GM20431 (cell line): ENCODE measurements around the gene DEDD2.
"Not testable (repeated sequence)": the region's sequence is repeated elsewhere in the genome, so short reads cannot be mapped to it uniquely, and the experiment has no call there.

ENCODE experiments used
- in situ Hi-C: fragments of 300-500 bp; cut with MseI, MboI; formaldehyde crosslinking; loops from one replicate; pipeline ENCODE4 v1.15.0; 2020; ENCODE audit warnings: low sequenced_read_pairs; ENCODE audit not compliant: unreplicated experiment

Gene DEDD2

DNA sequence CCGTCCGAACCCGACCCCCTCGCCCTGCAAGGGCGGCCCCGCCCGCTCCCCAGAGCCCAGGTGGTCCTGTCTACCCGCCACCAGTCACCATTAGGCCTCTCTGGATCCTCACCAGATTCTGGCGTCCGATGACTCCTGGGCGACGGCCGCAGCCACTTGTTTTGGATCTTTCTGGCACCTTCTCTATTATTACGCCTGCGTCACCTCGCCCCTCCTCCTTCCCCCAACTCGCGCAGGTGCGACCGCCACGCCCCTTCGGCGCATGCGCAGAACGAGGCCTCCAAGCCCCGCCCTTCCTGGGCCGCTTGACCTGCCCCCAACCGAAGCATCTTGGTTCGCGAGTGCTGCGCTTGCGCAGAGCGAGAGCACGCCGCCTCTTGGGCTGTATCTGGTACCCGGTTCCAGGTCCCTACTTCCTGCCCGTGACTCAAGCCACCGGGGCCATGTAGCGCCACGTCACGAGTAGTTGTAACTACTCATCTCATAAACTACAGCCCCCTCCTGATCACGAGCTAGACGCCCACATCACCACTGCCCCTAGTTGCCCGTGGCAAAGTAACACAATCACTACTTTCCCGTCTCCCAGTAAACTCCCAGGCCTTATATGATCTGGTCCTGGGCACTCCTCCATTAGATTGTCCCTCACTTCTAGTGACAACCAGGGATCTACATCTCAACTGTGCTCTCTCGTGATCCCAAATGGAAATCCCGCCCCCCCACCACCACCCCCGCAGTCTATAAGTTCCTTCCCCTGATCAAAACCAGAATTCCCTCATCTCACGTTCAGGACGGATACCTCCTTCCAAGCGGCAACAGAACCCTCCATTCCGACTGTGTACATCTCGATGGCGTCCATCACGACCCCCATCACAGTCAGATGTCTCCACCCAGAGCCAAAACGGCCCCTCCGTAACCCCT is at the start of gene DEDD2:
DEDD2 (minus strand) TSS at position 158 of the 918 bp plus-strand sequence. CDS start 670 bp downstream, outside the sequence.
- in situ Hi-C loops = no loop called here

DNA sequence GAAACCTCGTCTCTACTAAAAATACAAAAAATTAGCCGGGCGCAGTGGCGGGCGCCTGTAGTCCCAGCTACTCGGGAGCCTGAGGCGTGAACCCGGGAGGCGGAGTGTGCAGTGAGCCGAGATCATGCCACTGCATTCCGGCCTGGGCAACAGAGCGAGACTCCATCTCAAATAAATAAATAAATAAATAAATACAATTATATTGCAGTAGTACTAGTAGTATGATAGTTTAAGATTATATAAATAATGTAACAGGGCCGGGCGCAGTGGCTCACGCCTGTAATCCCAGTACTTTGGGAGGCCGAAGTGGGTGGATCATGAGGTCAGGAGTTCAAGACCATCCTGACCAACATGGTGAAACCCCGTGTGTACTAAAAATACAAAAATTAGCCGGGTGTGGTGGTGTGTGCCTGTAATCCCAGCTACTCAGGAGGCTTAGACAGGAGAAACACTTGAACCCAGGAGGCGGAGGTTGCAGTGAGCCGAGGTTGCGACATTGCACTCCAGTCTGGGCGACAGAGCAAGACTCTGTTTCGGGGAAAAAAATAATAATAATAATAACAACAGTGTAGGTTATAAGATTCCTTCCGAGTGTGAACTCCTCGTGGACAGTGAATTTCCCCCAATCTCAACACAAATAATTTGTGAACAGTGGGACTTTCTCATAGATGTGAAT is 49.6 kb upstream of the DEDD2 start:
- in situ Hi-C loops = not testable (repeated sequence)

DNA sequence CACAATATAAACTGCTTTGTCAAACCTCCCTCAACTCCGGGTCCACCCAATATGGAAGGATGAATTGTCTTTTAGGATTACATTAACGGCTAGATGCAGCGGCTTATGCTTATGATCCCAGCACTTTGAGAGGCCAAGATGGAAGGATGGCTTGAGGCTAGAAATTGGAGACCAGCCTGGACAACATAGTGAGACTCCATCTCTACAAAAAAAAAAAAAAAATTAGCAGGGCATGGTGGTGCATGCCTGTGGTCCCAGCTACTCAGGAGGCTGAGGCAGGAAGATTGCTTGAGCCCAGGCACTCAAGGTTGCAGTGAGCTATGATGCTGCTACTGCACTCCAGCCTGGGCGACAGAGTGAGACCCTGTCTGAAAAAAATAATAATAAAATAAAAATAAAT is 48.6 kb upstream of the DEDD2 start:
- in situ Hi-C loops = not testable (repeated sequence)

DNA sequence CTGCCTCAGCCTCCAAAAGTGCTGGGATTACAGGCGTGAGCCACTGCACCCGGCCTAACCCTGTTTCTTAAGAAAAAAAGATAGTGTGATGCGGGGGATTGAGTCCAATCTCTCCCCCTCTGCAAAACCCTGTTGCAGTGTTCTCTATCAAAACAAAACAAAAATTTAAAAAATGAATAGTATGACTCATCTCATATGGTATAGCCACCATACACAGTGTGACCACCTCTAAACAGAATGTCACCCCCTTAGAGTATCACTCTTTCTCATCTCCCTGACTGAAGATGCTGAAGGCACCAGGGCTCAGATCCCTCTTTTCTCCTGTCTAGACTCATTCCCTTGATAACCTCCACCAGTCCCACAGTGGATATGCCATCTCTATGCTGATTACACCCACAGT is 44.3 kb upstream of the DEDD2 start:
- in situ Hi-C loops = no loop called here

GRCh38 chr19:42257842-42258241 is 40.4 kb upstream of the DEDD2 start:
- in situ Hi-C loops = not testable (repeated sequence)

GRCh38 chr19:42255766-42256745 is 38.6 kb upstream of the DEDD2 start:
- in situ Hi-C loops = no loop called here

GRCh38 chr19:42254850-42255765 is 37.6 kb upstream of the DEDD2 start, which contains the start of gene ERF:
Gene ERF (minus strand): TSS chr19:42255128. CDS start chr19:42254999, 129 bp downstream.
- in situ Hi-C loops = no loop called here

DNA sequence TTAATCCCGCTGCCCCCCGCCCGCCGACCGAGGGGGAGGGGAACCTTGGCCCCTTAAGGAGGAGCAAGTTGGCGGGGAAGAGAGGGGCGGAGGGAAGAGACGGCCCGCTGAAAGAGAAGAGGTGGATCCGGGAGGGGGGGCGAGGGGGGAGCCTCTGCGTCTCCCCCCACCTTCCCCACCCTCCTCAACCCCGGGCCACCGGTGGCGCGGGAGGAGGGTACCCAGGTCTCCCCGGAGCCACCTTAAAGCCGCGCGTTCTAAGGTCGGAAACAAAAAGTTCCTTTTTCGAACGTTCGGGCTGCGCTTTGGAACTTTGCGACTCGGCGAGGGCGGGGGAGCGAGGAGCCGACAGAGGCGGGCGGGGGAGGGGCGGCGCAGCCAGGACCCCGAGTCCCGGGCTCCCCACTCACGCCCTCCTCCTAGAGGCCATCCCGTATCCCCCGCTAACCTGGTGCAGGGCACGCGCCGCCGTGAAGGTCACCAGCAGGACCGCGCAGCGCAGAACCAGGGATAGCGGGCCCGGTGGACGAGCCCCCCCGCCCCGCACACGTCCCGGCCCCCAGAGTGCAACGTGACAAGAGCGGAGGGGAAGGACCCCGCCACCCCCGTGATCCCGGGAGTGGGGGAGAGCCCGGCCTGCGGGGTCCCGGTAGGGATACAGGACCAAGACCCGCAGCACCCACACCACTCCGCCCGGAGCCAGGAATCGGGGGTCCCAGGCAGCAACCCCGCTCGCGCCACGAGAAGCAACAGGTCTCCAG is 36.8 kb upstream of the DEDD2 start:
- in situ Hi-C loops = no loop called here

DNA sequence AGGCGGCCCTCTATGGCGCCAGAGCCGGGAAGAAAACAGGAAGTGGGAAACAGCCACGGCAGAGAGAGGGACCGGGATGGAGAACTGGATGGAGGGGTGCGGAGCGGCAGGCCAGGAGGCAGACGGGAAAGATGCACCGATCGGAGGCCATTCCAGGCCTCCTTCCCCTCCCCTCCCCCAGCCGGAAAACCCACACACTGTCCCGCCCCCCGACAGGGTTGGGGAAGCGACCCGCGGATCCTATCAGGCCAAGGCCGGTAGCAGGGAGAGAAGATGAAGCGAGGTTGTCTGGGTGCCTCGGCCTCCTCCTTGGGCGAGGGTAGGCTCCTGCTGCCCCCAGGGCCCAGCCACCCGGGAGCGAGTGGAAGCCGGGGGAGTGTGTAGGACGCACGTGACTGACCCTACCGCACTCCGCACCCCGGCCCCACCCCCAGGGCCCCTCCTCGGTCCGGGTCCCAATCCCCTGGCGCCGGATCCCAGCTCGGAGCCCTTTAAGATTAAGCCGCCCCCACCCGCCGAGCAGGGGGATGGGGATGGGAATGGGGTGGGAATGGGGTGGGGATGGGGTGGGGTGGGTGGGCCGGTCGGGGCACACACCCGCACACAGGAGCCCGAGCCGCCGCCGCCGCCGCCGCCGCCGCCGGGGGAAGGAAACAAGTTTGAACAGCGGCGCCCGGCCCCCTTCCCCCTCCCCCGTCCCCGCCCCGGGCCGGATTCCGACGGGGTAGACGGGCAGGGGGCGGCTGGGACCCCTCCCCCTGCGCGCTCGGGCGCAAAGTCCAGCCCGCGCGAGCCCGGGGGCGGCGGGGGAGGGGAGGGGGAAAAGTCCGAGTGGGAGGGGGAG is 36.0 kb upstream of the DEDD2 start:
- in situ Hi-C loops = no loop called here

- in situ Hi-C loops = no loop called here
Observed at GRCh38 chr19:42252365-42253244, 35.1 kb upstream of the DEDD2 start.

GRCh38 chr19:42251572-42252358 is 34.3 kb upstream of the DEDD2 start:
- in situ Hi-C loops = no loop called here

GRCh38 chr19:42250666-42251531 is 33.4 kb upstream of the DEDD2 start:
- in situ Hi-C loops = no loop called here

DNA sequence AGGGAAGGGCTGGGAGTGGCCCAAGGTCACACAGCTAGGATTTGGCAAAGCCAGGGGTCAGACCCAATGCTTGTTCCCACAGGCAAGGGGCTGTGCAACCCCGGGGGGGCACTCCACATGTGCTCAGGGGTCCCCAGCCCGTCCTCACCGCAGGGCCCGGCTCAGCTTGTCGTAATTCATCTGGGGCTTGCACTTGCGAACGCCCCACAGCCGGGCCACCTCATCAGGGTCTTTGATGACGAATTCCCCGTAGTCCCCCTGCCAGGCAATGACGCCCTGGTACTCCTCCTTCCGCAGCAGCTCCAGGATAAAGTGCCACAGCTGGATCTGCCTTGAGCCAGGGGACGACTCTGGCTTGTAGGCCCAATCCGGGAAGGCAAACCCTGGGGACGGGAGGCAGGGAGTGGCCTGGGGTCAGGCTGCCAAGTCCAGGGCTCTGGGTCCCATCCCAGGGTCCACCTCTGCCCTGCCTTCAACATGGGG is 32.7 kb upstream of the DEDD2 start:
- in situ Hi-C loops = no loop called here

DNA sequence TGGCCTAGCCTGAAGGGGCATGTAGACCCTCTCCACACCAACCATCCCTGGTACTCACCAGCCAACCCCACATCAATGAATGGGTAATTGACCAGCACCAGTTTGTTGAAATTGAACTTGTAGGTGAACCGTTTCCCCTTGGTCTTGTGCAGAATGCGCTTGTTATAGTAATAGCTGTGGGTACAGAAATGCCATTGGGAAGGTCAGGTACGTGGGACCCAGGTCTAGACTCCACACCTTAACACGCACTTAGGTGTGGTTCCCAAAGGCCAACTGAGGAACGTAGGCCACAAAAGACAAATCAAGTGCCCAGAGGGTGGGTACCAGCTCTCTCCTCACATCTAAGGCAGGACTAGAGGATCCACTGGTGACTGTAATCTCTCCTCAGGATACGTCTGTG is 32.3 kb upstream of the DEDD2 start:
- in situ Hi-C loops = no loop called here
